Esophagus squamous epithelium (tissue), 5 donors: ENCODE results near the gene TMSB15B. TPM values are rescaled to one million over a fixed set of nuclear protein-coding genes. Genes with fewer than 3 reads are reported as not detected.
"Not testable (repeated sequence)": the region's sequence is repeated elsewhere in the genome, so short reads cannot be mapped to it uniquely, and the experiment has no call there.

ENCODE experiments used
- DNase-seq: peaks from one replicate; lab custom pipeline; 2025; lab: John Stamatoyannopoulos, UW
- H3K27ac ChIP-seq, 4 donors: fragments of 200-600 bp; sonication (generic); one replicate each; pipeline ENCODE4 v1.5.1; 2016 to 2019; ENCODE audit warnings: mild to moderate bottlenecking in 1 of 4
- H3K27me3 ChIP-seq, 4 donors: fragments of 200-600 bp; sonication (generic); 1 replicate in 3 of 4; 2 replicates in 1 of 4; pipeline versions ENCODE4 v1.5.1 to v1.6.0; 2017 to 2021; ENCODE audit warnings: antibody characterized with exemption in 1 of 4
- H3K36me3 ChIP-seq, 3 donors: fragments of 200-600 bp; sonication (generic); one replicate each; pipeline ENCODE4 v1.5.1; 2016 to 2019
- H3K4me1 ChIP-seq, 3 donors: fragments of 200-600 bp; sonication (generic); one replicate each; pipeline ENCODE4 v1.5.1; 2017 to 2019
- H3K4me3 ChIP-seq, 4 donors: fragments of 200-600 bp; sonication (generic); 1 replicate in 3 of 4; 2 replicates in 1 of 4; pipeline ENCODE4 v1.5.1; 2016 to 2019; ENCODE audit warnings: mild to moderate bottlenecking in 2 of 4, moderate library complexity in 1 of 4
- H3K9me3 ChIP-seq, 3 donors: fragments of 200-600 bp; sonication (generic); one replicate each; pipeline ENCODE4 v1.5.1; 2016 to 2019
- CTCF ChIP-seq, 6 experiments: fragments of 450-650 bp in 4 of 6; fragments of 200-600 bp in 2 of 6; sonication (generic) in 2 of 6; IDR thresholded peaks; one replicate each; pipeline ENCODE4 v1.5.1; 2016 to 2019; ENCODE audit warnings: antibody characterized with exemption in 6 of 6, mild to moderate bottlenecking in 4 of 6, moderate library complexity in 4 of 6
- POLR2A ChIP-seq, 4 donors: fragments of 450-650 bp; IDR thresholded peaks; one replicate each; pipeline ENCODE4 v1.6.1; 2017; ENCODE audit warnings: antibody characterized with exemption in 4 of 4, mild to moderate bottlenecking in 4 of 4, moderate library complexity in 3 of 4
- WGBS, 2 donors: methylation state at CpG; one replicate each; pipeline ENCODE4 v1.1.5; 2018; 5-methylcytosine and 5-hydroxymethylcytosine counted together
- intact Hi-C: fragments of 100-400 bp; cut with DNase I; formaldehyde crosslinking; loops from one replicate; pipeline ENCODE4 v1.15.0; 2022
- total RNA-seq, 4 donors: library from RNA; depleted of rRNA; stranded (reverse); fragments of >200 nt; gene quantifications; one replicate each; pipeline ENCODE4 v1.1.0, GENCODE V29; 2016
- donor health status: DM: yes; HTN: yes; CAD: no.

The TMSB15B gene
- total RNA-seq: 1 to 10 TPM in 2 of 4 donors, under 1 TPM in 2; 0.15 to 2.1 (median 1.0) TPM

- intact Hi-C loops, H3K27me3 ChIP-seq, H3K9me3 ChIP-seq, H3K4me3 ChIP-seq, H3K4me1 ChIP-seq, H3K27ac ChIP-seq, DNase-seq, H3K36me3 ChIP-seq: not testable (repeated sequence)
- WGBS, 2 donors: no CpG with 5 or more reads among the region's 55 CpGs
Observed at GRCh38 chrX:103962411-103963278, at the start of gene TMSB15B. TMSB15B (plus strand) TSS chrX:103962627.

- intact Hi-C loops: no loop called here
- Histone ChIP-seq H3K9me3 (no peaks in the 10 kb centered on the region), H3K4me3 (no peak overlapping the region), H3K27ac (no peak overlapping the region), H3K27me3 (peaks cover 0 to 5% (median 0%) of the 10 kb centered on the region in 4 donors), H3K4me1 (peaks cover 0 to 5% (median 0%) of the 10 kb centered on the region in 3 donors), H3K36me3 (no peaks in the 10 kb centered on the region)
- 67 to 76% methylated on average over 8 to 9 of the region's 10 CpGs for WGBS, 2 donors
- TF ChIP-seq POLR2A (IDR thresholded peaks at IDR 0.05): no peak
- no peak for TF ChIP-seq CTCF (IDR thresholded peaks at IDR 0.05)
- DNase-seq: no peak
Observed at GRCh38 chrX:103913356-103914020, 48.9 kb upstream of the TMSB15B start.

GRCh38 chrX:103918050-103918449 is 44.4 kb upstream of the TMSB15B start:
- no peaks in the 10 kb centered on the region for H3K36me3 ChIP-seq
- peak overlapping the region; percentile 35 to 72 (median 55) for H3K4me3 ChIP-seq
- 8 to 19% methylated on average over 3 to 18 of the region's 18 CpGs for WGBS, 2 donors
- H3K27ac ChIP-seq: peak overlapping the region in 3 of 4 donors; percentile 73 to 87 (median 84)
- no peaks in the 10 kb centered on the region for H3K9me3 ChIP-seq
- peaks cover 0 to 4% (median 0%) of the 10 kb centered on the region in 4 donors for H3K27me3 ChIP-seq
- no peak for DNase-seq
- H3K4me1 ChIP-seq: peaks cover 0 to 9% (median 0%) of the 10 kb centered on the region in 3 donors
- TF ChIP-seq POLR2A (IDR thresholded peaks at IDR 0.05) (no peak), CTCF (IDR thresholded peaks at IDR 0.05) (peak in 5 of 6 experiments; percentile 10 to 49 (median 20))
- intact Hi-C loops: no loop called here

GRCh38 chrX:103918571-103919269 is 43.7 kb upstream of the TMSB15B start:
- peak overlapping the region; percentile 54 to 87 (median 78) for H3K27ac ChIP-seq
- H3K9me3 ChIP-seq: no peaks in the 10 kb centered on the region
- no peaks in the 10 kb centered on the region for H3K36me3 ChIP-seq
- H3K27me3 ChIP-seq: peaks cover 0 to 3% (median 0%) of the 10 kb centered on the region in 4 donors
- H3K4me3 ChIP-seq: peak overlapping the region; percentile 35 to 72 (median 55)
- TF ChIP-seq CTCF (IDR thresholded peaks at IDR 0.05): no peak
- no peak for TF ChIP-seq POLR2A (IDR thresholded peaks at IDR 0.05)
- 44% methylated on average over 28 of the region's 64 CpGs; no CpG with 5 or more reads in 1 of the 2 donors for WGBS, 2 donors
- peaks cover 0 to 9% (median 0%) of the 10 kb centered on the region in 3 donors for H3K4me1 ChIP-seq
- DNase-seq: no peak
- intact Hi-C loops: no loop called here

GRCh38 chrX:103919270-103919637 is 43.2 kb upstream of the TMSB15B start:
- peaks cover 0 to 9% (median 0%) of the 10 kb centered on the region in 3 donors for H3K4me1 ChIP-seq
- no peaks in the 10 kb centered on the region for H3K9me3 ChIP-seq
- peak in 4 of 6 experiments; percentile 9 to 29 (median 26) for TF ChIP-seq CTCF (IDR thresholded peaks at IDR 0.05)
- no peak for TF ChIP-seq POLR2A (IDR thresholded peaks at IDR 0.05)
- H3K27ac ChIP-seq: peak overlapping the region; percentile 54 to 87 (median 78)
- peaks cover 0 to 3% (median 0%) of the 10 kb centered on the region in 4 donors for H3K27me3 ChIP-seq
- H3K4me3 ChIP-seq: peak overlapping the region; percentile 35 to 72 (median 55)
- no peaks in the 10 kb centered on the region for H3K36me3 ChIP-seq
- WGBS, 2 donors: 0 to 55% methylated on average over 1 to 9 of the region's 10 CpGs
- no peak for DNase-seq
- intact Hi-C loops: no loop called here

- H3K4me3 ChIP-seq, H3K9me3 ChIP-seq, H3K36me3 ChIP-seq, H3K27ac ChIP-seq, H3K27me3 ChIP-seq, intact Hi-C loops, DNase-seq, H3K4me1 ChIP-seq: not testable (repeated sequence)
- 67 to 90% methylated on average over 3 of the region's 3 CpGs for WGBS, 2 donors
Observed at GRCh38 chrX:103920515-103920914, 41.9 kb upstream of the TMSB15B start.
